T-helper 17 cell (primary cell): ENCODE measurements around the gene SLC25A11. TPM values are rescaled to one million over a fixed set of nuclear protein-coding genes. Genes with fewer than 3 reads are reported as not detected.

Source experiments
- ATAC-seq: fragments of 150-1000 bp; cut with Tn5 transposase; 2 replicates; pipeline ENCODE4 v1.10.0; 2021; ENCODE audit warnings: mild to moderate bottlenecking, moderate library complexity
- DNase-seq, 3 donors: peaks; one replicate each; pipeline versions ENCODE4 v3.0.0 to v3.0.0-alpha.2; 2020 to 2021
- H3K9me3 ChIP-seq: one replicate; pipeline ENCODE4 v1.7.0; 2013; ENCODE audit warnings: low read length, mild to moderate bottlenecking; ENCODE audit not compliant: control insufficient read depth, poor library complexity, severe bottlenecking
- H3K27ac Mint-ChIP-seq: one replicate; pipeline ENCODE4 v1.8.0; 2022; ENCODE audit warnings: mild to moderate bottlenecking, moderate library complexity, mixed read lengths
- H3K27me3 Mint-ChIP-seq: one replicate; pipeline ENCODE4 v1.8.0; 2022; ENCODE audit warnings: mixed read lengths
- H3K36me3 Mint-ChIP-seq: one replicate; pipeline ENCODE4 v1.8.0; 2022; ENCODE audit warnings: low read depth, mixed read lengths
- H3K4me1 Mint-ChIP-seq: one replicate; pipeline ENCODE4 v1.8.0; 2022; ENCODE audit warnings: mild to moderate bottlenecking, mixed read lengths
- H3K4me3 Mint-ChIP-seq: one replicate; pipeline ENCODE4 v1.8.0; 2022; ENCODE audit warnings: mild to moderate bottlenecking, moderate library complexity, mixed read lengths
- total RNA-seq, 4 donors: library from RNA in 2 of 4; stranded (reverse) in 2 of 4; gene quantifications; one replicate each; pipeline ENCODE4 v1.2.3 and lab custom pipeline; 2022 to 2026

SLC25A11 gene
- total RNA-seq, 2 donors from 2014 or later, result 26.2 to 26.4 TPM

- Mint-ChIP-seq H3K27me3 (no peaks in the 10 kb centered on the region), H3K36me3 (peaks cover 14% of the 10 kb centered on the region), H3K4me3 (no peak overlapping the region), H3K27ac (no peak overlapping the region), H3K4me1 (peaks cover 18% of the 10 kb centered on the region)
- ATAC-seq, result no peak
- H3K9me3 ChIP-seq, result no peaks in the 10 kb centered on the region
- DNase-seq, result no peak
Observed at GRCh38 chr17:4971826-4972225, 32.0 kb upstream of the SLC25A11 start.

GRCh38 chr17:4970273-4970672 lies 30.4 kb upstream of the SLC25A11 start:
- H3K27ac Mint-ChIP-seq, result no peak overlapping the region
- no peak for DNase-seq
- H3K4me3 Mint-ChIP-seq, result no peak overlapping the region
- peaks cover 21% of the 10 kb centered on the region for H3K4me1 Mint-ChIP-seq
- no peaks in the 10 kb centered on the region for H3K9me3 ChIP-seq
- no peak for ATAC-seq
- H3K27me3 Mint-ChIP-seq, result no peaks in the 10 kb centered on the region
- H3K36me3 Mint-ChIP-seq, result peaks cover 9% of the 10 kb centered on the region

- H3K4me1 Mint-ChIP-seq, result peaks cover 17% of the 10 kb centered on the region
- H3K4me3 Mint-ChIP-seq, result no peak overlapping the region
- H3K9me3 ChIP-seq, result no peaks in the 10 kb centered on the region
- H3K27me3 Mint-ChIP-seq, result no peaks in the 10 kb centered on the region
- H3K27ac Mint-ChIP-seq, result no peak overlapping the region
- DNase-seq (no peak), ATAC-seq (no peak)
- peaks cover 5% of the 10 kb centered on the region for H3K36me3 Mint-ChIP-seq
Observed at GRCh38 chr17:4969551-4970173, 29.8 kb upstream of the SLC25A11 start.

GRCh38 chr17:4969047-4969550 lies 29.3 kb upstream of the SLC25A11 start:
- peaks cover 5% of the 10 kb centered on the region for H3K36me3 Mint-ChIP-seq
- ATAC-seq, result no peak
- DNase-seq, result no peak
- H3K27ac Mint-ChIP-seq, result no peak overlapping the region
- H3K27me3 Mint-ChIP-seq, result no peaks in the 10 kb centered on the region
- H3K4me3 Mint-ChIP-seq, result no peak overlapping the region
- H3K4me1 Mint-ChIP-seq, result peaks cover 18% of the 10 kb centered on the region
- H3K9me3 ChIP-seq, result no peaks in the 10 kb centered on the region

- peaks cover 17% of the 10 kb centered on the region for H3K4me1 Mint-ChIP-seq
- ATAC-seq (no peak), DNase-seq (no peak)
- no peak overlapping the region for H3K4me3 Mint-ChIP-seq
- no peak overlapping the region for H3K27ac Mint-ChIP-seq
- H3K9me3 ChIP-seq, result no peaks in the 10 kb centered on the region
- peaks cover 5% of the 10 kb centered on the region for H3K36me3 Mint-ChIP-seq
- no peaks in the 10 kb centered on the region for H3K27me3 Mint-ChIP-seq
Observed at GRCh38 chr17:4968486-4969046, 28.7 kb upstream of the SLC25A11 start.

GRCh38 chr17:4967539-4968485 lies 28.0 kb upstream of the SLC25A11 start, which contains the start of gene SPAG7:
Gene SPAG7 (minus strand): TSS chr17:4967817. CDS start chr17:4967804, 13 bp downstream.
- peak; percentile 86 to 89 (median 89) for DNase-seq
- H3K4me3 Mint-ChIP-seq, result no peak within 1 kb of the TSS
- H3K27ac Mint-ChIP-seq, result no peak within 1 kb of the TSS
- H3K27me3 Mint-ChIP-seq, result no peaks in the 10 kb centered on the region
- ATAC-seq, result peak; percentile 74
- no peaks in the 10 kb centered on the region for H3K9me3 ChIP-seq
- H3K4me1 Mint-ChIP-seq, result peaks cover 17% of the 10 kb centered on the region
- peaks cover 3% of the 10 kb centered on the region for H3K36me3 Mint-ChIP-seq

GRCh38 chr17:4966844-4967538 lies 27.1 kb upstream of the SLC25A11 start:
- Mint-ChIP-seq H3K36me3 (peaks cover 3% of the 10 kb centered on the region), H3K27me3 (no peaks in the 10 kb centered on the region), H3K4me1 (peaks cover 17% of the 10 kb centered on the region), H3K4me3 (no peak overlapping the region), H3K27ac (no peak overlapping the region)
- ATAC-seq, result peak; percentile 87
- H3K9me3 ChIP-seq, result no peaks in the 10 kb centered on the region
- DNase-seq, result peak; percentile 77 to 89 (median 78)

GRCh38 chr17:4965311-4965986 lies 25.6 kb upstream of the SLC25A11 start:
- Mint-ChIP-seq H3K36me3 (peaks cover 2% of the 10 kb centered on the region), H3K27ac (peak overlapping the region; percentile 14), H3K27me3 (no peaks in the 10 kb centered on the region), H3K4me3 (no peak overlapping the region), H3K4me1 (peaks cover 9% of the 10 kb centered on the region)
- H3K9me3 ChIP-seq, result no peaks in the 10 kb centered on the region
- ATAC-seq, result no peak
- no peak for DNase-seq

- H3K4me1 Mint-ChIP-seq, result peaks cover 8% of the 10 kb centered on the region
- no peak for ATAC-seq
- no peak for DNase-seq
- peaks cover 2% of the 10 kb centered on the region for H3K36me3 Mint-ChIP-seq
- H3K27ac Mint-ChIP-seq, result peak overlapping the region; percentile 78
- H3K27me3 Mint-ChIP-seq, result no peaks in the 10 kb centered on the region
- H3K9me3 ChIP-seq, result no peaks in the 10 kb centered on the region
- no peak overlapping the region for H3K4me3 Mint-ChIP-seq
Observed at GRCh38 chr17:4960279-4960922, 20.6 kb upstream of the SLC25A11 start.

GRCh38 chr17:4959261-4959965 lies 19.6 kb upstream of the SLC25A11 start:
- Mint-ChIP-seq H3K27ac (no peak overlapping the region), H3K36me3 (peaks cover 2% of the 10 kb centered on the region), H3K27me3 (no peaks in the 10 kb centered on the region), H3K4me3 (no peak overlapping the region), H3K4me1 (peaks cover 8% of the 10 kb centered on the region)
- no peak for DNase-seq
- no peaks in the 10 kb centered on the region for H3K9me3 ChIP-seq
- no peak for ATAC-seq

- H3K4me3 Mint-ChIP-seq, result no peak overlapping the region
- ATAC-seq (no peak), DNase-seq (no peak)
- no peaks in the 10 kb centered on the region for H3K27me3 Mint-ChIP-seq
- peaks cover 2% of the 10 kb centered on the region for H3K36me3 Mint-ChIP-seq
- H3K4me1 Mint-ChIP-seq, result peaks cover 8% of the 10 kb centered on the region
- no peaks in the 10 kb centered on the region for H3K9me3 ChIP-seq
- H3K27ac Mint-ChIP-seq, result no peak overlapping the region
Observed at GRCh38 chr17:4958102-4958501, 18.3 kb upstream of the SLC25A11 start.
